Hematopoietic multipotent progenitor cell treated with erythropoietin and hydrocortisone succinate and interleukin-3 and kit ligand, for 8 days (in vitro differentiated cells): ENCODE results near the gene PCDHA10.
"Not testable (repeated sequence)": the region's sequence is repeated elsewhere in the genome, so short reads cannot be mapped to it uniquely, and the experiment has no call there.

Source experiments
- DNase-seq: peaks from one replicate; pipeline ENCODE4 v3.0.0-alpha.2; 2015

PCDHA10 gene

DNA sequence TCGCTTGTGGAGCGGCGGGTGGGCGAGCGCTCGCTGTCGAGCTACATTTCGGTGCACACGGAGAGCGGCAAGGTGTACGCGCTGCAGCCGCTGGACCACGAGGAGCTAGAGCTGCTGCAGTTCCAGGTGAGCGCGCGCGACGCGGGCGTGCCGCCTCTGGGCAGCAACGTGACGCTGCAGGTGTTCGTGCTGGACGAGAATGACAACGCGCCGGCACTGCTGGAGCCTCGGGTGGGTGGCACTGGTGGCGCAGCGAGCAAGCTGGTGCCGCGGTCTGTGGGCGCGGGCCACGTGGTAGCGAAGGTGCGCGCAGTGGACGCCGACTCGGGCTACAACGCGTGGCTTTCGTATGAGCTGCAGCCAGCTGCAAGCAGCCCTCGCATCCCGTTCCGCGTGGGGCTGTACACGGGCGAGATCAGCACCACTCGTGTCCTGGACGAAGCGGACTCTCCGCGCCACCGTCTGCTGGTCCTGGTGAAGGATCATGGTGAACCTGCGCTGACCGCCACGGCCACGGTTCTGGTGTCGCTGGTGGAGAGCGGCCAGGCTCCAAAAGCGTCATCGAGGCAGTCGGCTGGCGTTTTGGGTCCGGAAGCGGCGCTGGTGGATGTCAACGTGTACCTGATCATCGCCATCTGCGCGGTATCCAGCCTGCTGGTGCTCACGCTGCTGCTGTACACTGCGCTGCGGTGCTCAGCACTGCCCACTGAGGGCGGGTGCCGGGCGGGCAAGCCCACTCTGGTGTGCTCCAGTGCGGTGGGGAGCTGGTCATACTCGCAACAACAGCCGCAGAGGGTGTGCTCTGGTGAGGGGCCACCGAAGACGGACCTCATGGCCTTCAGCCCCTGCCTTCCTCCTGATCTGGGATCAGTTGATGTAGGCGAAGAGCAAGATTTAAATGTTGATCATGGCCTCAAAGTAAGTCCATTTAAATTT lies 12.6 kb upstream of the PCDHA10 start:
- DNase-seq, result no peak

DNA sequence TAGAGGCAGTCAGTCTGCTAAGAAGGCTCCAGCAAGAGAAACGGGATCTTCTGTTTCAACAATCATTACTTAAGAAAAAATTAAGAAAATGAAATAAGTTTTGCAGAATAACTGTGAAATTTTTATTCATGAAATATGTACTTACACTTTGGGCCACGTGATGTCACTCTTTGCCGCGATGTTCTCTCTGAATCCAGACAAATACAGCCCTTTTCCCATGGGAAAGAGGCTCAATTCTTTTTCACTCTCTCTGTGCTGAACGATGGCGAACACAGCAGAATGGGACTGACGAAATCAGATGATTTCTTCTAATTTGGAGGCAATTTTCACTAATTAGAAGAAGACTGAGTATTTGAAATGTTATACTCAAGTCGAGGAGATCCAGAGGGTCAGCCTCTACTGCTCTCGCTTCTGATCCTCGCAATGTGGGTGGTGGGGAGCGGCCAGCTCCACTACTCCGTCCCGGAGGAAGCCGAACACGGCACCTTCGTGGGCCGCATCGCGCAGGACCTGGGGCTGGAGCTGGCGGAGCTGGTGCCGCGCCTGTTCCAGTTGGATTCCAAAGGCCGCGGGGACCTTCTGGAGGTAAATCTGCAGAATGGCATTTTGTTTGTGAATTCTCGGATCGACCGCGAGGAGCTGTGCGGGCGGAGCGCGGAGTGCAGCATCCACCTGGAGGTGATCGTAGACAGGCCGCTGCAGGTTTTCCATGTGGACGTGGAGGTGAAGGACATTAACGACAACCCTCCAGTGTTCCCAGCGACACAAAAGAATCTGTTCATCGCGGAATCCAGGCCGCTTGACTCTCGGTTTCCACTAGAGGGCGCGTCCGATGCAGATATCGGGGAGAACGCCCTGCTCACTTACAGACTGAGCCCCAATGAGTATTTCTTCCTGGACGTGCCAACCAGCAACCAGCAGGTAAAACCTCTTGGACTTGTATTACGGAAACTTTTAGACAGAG lies 7.3 kb upstream of the PCDHA10 start, which contains the start of gene PCDHA9:
TSS of gene PCDHA9 (plus strand) at position 244 of the 964 bp plus-strand sequence. CDS start at position 358, 114 bp downstream.
- not testable (repeated sequence) for DNase-seq

DNA sequence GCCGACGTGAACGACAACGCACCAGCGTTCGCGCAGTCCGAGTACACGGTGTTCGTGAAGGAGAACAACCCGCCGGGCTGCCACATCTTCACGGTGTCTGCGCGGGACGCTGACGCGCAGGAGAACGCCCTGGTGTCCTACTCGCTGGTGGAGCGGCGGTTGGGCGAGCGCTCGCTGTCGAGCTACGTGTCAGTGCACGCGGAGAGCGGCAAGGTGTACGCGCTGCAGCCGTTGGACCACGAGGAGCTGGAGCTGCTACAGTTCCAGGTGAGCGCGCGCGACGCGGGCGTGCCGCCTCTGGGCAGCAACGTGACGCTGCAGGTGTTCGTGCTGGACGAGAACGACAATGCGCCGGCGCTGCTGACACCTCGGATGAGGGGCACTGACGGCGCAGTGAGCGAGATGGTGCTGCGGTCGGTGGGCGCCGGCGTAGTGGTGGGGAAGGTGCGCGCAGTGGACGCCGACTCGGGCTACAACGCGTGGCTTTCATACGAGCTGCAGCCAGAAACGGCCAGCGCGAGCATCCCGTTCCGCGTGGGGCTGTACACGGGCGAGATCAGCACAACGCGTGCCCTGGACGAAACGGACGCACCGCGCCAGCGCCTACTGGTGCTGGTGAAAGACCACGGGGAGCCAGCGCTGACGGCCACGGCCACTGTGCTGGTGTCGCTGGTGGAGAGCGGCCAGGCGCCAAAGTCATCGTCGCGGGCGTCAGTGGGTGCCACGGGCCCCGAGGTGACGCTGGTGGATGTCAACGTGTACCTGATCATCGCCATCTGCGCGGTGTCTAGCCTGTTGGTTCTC lies 5.7 kb upstream of the PCDHA10 start:
- DNase-seq, result not testable (repeated sequence)

DNA sequence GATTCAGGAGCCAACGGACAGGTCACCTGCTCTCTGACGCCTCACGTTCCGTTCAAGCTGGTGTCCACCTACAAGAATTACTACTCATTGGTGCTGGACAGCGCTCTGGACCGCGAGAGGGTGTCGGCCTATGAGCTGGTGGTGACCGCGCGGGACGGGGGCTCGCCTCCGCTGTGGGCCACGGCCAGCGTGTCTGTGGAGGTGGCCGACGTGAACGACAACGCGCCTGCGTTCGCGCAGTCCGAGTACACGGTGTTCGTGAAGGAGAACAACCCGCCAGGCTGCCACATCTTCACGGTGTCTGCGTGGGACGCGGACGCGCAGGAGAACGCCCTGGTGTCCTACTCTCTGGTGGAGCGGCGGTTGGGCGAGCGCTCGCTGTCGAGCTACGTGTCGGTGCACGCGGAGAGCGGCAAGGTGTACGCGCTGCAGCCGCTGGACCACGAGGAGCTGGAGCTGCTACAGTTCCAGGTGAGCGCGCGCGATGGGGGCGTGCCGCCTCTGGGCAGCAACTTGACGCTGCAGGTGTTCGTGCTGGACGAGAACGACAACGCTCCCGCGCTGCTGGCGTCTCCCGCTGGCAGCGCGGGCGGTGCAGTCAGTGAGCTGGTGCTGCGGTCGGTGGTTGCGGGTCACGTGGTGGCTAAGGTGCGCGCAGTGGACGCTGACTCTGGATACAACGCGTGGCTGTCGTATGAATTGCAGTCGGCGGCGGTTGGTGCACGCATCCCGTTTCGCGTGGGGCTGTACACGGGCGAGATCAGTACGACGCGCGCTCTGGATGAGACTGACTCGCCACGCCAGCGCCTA lies 1.7 kb downstream of the PCDHA10 start:
- DNase-seq, result no peak

DNA sequence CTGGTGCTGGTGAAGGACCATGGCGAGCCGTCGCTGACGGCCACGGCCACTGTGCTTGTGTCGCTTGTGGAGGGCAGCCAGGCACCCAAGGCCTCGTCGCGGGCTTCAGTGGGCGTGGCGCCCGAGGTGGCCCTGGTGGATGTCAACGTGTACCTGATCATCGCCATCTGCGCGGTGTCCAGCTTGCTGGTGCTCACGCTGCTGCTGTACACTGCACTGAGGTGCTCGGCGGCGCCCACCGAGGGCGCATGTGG lies 2.2 kb downstream of the PCDHA10 start:
- DNase-seq, result no peak

DNA sequence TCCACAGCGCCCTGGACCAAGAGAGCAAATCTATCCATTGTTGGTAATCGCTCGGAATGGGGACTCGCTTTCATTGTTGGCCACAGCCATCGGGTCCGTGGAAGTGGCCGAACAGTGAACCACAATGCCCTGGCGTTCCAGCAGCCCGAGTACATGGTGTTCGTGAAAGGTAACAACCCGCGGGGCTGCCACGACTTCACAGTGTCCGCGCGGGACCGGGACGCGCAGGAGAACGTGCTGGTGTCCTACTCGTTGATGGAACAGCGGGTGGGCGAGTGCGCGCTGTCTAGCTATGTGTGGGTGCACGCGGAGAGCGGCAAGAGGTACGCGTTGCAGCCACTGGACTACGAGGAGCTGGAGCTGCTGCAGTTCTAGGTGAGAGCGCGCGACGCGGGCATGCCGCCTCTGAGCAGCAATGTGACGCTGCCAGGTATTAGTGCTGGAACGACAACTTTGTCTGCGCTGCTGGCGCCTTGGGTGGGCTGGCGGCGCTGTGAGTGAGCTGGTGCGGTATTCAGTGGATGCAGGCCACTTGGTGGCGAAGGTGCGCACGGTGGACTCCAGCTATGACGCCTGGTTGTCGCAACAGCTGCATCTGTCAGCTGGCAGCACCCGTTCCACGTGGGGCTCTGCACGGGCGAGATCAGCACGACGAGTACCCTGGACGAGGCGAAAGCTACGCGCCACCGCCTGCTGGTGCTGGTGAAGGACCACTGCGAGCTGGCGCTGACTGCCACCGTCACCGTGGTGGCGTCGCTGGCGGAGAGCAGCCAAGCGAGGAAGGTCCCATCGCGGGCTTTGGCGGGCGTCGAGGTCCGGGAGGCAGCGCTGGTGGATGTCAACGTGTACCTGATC lies 7.0 kb downstream of the PCDHA10 start:
- no peak for DNase-seq

DNA sequence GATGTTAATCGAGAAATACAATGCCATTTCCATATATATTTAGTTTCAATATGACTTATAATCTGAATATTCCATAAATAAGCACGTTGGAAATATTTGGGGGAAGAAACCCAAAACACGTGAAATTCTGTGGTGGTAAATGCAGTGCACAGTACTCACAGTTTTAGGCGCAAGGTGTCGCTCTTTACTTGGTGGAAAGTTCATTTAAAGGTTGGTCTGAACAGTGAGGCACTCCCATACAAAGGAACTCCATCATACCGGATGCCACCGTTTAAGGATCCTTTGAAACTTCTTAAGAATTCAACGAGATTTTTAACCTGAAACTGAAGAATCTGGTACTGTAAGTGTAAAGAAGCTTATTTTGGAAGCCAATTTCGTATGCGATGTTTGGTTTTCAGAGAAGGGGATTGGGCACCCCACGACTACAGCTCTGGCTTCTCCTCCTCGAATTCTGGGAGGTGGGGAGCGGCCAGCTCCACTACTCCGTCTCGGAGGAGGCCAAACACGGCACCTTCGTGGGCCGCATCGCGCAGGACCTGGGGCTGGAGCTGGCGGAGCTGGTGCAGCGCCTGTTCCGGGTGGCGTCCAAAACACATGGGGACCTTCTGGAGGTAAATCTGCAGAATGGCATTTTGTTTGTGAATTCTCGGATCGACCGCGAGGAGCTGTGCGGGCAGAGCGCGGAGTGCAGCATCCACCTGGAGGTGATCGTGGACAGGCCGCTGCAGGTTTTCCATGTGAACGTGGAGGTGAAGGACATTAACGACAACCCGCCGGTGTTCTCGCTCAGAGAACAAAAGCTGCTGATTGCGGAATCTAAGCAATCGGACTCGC lies 13.2 kb downstream of the PCDHA10 start, which contains the start of gene PCDHA11:
TSS of gene PCDHA11 (plus strand) at position 237 of the 834 bp plus-strand sequence. CDS start at position 384, 147 bp downstream.
- DNase-seq, result no peak

DNA sequence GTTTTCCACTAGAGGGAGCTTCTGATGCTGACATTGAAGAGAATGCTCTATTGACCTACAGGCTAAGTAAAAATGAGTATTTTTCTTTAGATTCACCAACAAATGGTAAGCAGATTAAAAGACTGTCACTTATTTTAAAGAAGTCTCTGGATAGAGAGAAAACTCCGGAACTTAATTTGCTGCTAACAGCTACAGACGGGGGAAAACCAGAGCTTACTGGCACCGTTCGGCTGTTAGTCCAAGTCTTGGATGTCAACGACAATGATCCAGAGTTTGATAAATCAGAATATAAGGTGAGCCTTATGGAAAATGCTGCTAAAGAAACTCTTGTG lies 13.8 kb downstream of the PCDHA10 start:
- DNase-seq, result no peak

DNA sequence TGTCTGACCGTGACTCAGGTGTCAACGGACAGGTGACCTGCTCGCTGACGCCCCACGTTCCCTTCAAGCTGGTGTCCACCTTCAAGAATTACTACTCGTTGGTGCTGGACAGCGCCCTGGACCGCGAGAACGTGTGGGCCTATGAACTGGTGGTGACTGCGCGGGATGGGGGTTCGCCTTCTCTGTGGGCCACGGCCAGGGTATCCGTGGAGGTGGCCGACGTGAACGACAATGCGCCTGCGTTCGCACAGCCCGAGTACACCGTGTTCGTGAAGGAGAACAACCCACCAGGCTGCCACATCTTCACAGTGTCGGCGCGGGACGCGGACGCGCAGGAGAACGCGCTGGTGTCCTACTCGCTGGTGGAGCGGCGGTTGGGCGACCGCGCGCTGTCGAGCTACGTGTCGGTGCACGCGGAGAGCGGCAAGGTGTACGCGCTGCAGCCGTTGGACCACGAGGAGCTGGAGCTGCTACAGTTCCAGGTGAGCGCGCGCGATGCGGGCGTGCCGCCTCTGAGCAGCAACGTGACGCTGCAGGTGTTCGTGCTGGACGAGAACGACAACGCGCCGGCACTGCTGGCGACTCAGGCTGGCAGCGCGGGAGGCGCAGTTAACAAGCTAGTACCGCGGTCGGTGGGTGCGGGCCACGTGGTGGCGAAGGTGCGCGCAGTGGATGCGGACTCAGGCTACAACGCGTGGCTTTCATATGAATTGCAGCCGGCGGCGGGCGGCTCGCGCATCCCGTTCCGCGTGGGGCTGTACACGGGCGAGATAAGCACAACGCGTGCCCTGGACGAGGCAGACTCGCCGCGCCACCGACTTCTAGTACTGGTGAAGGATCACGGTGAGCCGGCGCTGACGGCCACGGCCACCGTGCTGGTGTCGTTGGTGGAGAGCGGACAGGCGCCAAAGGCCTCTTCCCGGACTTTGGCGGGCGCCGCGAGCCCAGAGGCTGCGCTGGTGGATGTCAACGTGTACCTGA lies 14.8 kb downstream of the PCDHA10 start:
- no peak for DNase-seq

DNA sequence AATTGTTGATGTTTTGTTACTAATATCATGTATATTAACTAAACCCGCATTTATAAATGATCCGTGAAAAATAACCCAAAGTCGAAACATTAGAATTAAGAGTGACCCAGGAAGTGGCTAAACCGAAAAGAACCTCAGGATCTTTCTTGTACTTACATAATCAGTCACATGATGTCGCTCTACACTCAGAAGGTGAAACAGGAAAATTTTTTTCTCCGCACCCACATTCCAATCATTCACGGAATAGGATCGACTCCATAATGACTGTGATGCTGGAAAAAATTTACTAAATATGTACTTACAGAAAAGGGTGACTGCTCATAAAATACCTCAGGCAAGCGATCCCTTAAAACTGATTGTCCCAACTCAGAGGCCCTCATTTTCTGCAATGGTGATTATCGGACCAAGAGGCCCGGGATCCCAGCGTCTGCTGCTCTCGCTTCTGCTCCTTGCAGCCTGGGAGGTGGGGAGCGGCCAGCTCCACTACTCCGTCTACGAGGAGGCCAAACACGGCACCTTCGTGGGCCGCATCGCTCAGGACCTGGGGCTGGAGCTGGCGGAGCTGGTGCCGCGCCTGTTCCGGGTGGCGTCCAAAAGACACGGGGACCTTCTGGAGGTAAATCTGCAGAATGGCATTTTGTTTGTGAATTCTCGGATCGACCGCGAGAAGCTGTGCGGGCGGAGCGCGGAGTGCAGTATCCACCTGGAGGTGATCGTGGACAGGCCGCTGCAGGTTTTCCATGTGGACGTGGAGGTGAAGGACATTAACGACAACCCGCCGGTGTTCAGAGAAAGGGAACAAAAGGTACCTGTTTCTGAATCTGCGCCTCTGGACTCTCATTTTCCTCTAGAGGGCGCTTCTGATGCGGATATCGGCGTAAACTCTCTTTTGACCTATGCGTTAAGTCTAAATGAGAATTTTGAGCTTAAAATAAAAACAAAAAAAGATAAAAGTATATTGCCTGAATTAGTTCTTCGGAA lies 19.7 kb downstream of the PCDHA10 start, which contains the start of gene PCDHA12:
TSS of gene PCDHA12 (plus strand) at position 224 of the 981 bp plus-strand sequence. CDS start at position 389, 165 bp downstream.
- DNase-seq, result no peak

DNA sequence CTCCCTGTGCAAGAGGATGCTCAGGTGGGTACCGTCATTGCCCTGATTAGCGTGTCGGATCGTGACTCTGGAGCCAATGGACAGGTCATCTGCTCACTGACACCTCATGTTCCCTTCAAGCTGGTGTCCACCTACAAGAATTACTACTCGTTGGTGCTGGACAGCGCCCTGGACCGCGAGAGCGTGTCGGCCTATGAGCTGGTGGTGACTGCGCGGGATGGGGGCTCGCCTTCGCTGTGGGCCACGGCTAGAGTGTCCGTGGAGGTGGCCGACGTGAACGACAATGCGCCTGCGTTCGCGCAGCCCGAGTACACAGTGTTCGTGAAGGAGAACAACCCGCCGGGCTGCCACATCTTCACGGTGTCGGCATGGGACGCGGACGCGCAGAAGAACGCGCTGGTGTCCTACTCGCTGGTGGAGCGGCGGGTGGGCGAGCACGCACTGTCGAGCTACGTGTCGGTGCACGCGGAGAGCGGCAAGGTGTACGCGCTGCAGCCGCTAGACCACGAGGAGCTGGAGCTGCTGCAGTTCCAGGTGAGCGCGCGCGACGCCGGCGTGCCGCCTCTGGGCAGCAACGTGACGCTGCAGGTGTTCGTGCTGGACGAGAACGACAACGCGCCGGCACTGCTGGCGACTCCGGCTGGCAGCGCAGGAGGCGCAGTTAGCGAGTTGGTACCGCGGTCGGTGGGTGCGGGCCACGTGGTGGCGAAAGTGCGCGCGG lies 21.0 kb downstream of the PCDHA10 start:
- not testable (repeated sequence) for DNase-seq

DNA sequence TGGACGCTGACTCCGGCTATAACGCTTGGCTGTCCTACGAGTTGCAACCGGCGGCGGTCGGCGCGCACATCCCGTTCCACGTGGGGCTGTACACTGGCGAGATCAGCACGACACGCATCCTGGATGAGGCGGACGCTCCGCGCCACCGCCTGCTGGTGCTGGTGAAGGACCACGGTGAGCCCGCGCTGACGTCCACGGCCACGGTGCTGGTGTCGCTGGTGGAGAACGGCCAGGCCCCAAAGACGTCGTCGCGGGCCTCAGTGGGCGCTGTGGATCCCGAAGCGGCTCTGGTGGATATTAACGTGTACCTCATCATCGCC lies 21.5 kb downstream of the PCDHA10 start:
- no peak for DNase-seq

DNA sequence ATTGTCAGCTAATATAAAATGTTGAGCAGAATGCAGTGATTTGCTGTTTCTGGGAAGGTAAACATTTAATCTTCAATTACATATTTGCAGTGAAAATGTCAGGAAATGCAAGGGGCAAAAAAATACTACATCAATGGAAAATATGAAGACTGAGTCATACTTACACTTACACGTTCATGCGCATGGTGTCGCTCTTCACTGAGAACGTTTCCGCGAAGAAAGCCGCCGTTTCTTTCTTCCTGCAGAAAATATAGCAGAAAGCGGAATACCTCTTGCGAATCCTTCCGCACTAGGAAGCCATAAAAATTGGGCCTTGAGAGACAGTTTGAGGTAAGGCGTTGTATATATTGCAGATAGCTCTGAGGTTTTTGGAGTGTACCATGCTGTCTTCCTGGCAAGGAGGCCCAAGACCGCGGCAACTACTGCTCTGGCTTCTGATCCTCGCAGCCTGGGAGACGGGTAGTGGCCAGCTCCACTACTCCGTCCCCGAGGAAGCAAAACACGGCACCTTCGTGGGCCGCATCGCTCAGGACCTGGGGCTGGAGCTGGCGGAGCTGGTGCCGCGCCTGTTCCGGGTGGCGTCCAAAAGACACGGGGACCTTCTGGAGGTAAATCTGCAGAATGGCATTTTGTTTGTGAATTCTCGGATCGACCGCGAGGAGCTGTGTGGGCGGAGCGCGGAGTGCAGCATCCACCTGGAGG lies 26.3 kb downstream of the PCDHA10 start, which contains the start of gene PCDHA13:
TSS of gene PCDHA13 (plus strand) at position 236 of the 702 bp plus-strand sequence. CDS start at position 381, 145 bp downstream.
- no peak for DNase-seq

DNA sequence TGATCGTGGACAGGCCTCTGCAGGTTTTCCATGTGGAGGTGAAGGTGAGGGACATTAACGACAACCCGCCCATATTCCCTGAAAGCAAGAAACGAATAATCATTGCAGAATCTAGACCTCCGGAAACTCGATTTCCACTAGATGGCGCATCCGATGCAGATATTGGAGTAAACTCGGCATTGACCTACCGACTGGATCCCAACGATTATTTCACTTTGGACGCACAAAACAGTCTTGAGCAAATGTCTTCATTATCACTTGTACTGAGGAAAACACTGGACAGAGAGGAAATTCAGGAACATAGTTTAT lies 26.8 kb downstream of the PCDHA10 start:
- DNase-seq, result no peak

DNA sequence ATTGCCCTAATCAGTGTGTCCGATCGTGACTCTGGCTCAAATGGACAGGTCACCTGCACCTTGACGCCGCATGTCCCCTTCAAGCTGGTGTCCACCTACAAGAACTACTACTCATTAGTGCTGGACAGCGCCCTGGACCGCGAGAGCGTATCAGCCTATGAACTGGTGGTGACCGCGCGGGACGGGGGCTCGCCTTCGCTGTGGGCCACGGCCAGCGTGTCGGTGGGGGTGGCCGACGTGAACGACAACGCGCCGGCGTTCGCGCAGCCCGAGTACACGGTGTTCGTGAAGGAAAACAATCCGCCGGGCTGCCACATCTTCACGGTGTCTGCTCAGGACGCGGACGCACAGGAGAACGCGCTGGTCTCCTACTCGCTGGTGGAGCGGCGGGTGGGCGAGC lies 27.7 kb downstream of the PCDHA10 start:
- DNase-seq, result no peak
